Measurements from ENCODE around the gene CEACAM3. TPM values are rescaled to one million over a fixed set of nuclear protein-coding genes. Genes with fewer than 3 reads are reported as not detected.

CEACAM3 gene
- total RNA-seq, 1 experiment from 2014 or later, result not detected

DNA sequence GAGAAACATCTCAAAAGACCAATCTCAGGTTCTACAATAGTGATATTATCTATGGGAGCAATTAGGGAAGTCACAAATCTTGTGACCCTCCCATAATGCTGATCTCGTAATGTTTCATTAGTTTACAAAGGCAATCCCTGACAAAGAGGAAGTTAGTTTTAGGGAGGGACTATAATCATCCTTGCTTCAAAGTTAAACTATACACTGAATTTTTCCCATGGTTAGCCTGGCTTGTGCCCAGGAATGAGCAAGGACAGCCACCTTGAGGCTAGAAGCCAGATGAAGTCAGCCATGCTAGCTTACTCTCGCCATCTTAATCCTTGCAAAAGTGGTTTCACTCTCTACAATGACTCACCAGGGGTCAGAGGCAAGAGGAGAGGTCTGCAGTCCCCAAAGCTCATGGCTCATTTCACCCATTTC is 5.4 kb downstream of the CEACAM3 start:
- Histone ChIP-seq H3K9me3 (replicated peaks) (no peaks in the 10 kb centered on the region), H3K27ac (no peak overlapping the region), H3K36me3 (no peaks in the 10 kb centered on the region), H3K27me3 (replicated peaks) (peaks cover 30% of the 10 kb centered on the region), H3K4me3 (no peak overlapping the region), H3K4me1 (replicated peaks) (no peaks in the 10 kb centered on the region)
- DNase-seq (ENCODE audit: low read depth in 1 of 2, low spot score in 2 of 2), result no peak

DNA sequence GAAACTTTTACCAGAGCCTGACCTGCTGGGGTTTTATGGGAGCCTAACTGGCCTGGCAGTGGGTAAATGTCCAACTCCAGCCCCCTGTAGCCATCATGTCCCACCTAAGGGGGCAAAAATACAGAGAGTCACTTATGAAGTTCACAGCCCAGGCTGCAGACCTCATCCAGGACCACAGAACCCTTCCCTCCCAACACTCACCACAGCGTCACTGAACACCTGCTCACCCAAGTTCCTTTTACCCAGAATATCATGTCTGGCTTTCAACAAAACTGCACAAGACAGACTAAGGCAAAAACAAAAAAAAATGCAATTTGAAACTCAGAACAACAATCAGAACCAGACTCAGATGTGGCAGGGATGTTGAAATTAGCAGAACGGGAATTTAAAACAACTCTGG is 6.4 kb downstream of the CEACAM3 start:
- peaks cover 31% of the 10 kb centered on the region for H3K27me3 ChIP-seq (replicated peaks)
- H3K4me3 ChIP-seq, result no peak overlapping the region
- H3K4me1 ChIP-seq (replicated peaks), result no peaks in the 10 kb centered on the region
- H3K9me3 ChIP-seq (replicated peaks), result no peaks in the 10 kb centered on the region
- no peak for DNase-seq (ENCODE audit: low read depth in 1 of 2, low spot score in 2 of 2)
- no peaks in the 10 kb centered on the region for H3K36me3 ChIP-seq
- H3K27ac ChIP-seq, result no peak overlapping the region

DNA sequence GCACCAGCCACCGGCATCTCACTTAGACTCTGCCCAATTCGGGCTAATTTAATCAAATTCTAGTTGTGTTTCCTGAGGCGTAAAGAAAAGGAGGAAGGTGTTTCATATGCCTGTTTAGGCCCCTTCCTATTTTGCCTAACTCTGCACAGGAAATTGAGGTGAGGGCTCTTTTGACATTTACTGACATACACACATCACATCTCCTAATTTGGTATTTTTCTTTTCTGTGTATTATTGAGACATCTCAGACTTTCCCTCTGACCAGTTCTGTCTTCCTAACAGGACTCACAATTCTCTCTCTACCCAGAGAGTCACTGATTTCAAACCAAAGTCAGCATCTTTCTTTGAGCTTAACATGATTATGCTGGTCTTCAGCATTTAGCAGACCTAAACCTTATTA is 7.9 kb downstream of the CEACAM3 start:
- DNase-seq (ENCODE audit: low read depth in 1 of 2, low spot score in 2 of 2), result no peak
- H3K36me3 ChIP-seq, result no peaks in the 10 kb centered on the region
- H3K9me3 ChIP-seq (replicated peaks), result no peaks in the 10 kb centered on the region
- H3K4me3 ChIP-seq, result no peak overlapping the region
- H3K4me1 ChIP-seq (replicated peaks), result no peaks in the 10 kb centered on the region
- peaks cover 31% of the 10 kb centered on the region for H3K27me3 ChIP-seq (replicated peaks)
- no peak overlapping the region for H3K27ac ChIP-seq

DNA sequence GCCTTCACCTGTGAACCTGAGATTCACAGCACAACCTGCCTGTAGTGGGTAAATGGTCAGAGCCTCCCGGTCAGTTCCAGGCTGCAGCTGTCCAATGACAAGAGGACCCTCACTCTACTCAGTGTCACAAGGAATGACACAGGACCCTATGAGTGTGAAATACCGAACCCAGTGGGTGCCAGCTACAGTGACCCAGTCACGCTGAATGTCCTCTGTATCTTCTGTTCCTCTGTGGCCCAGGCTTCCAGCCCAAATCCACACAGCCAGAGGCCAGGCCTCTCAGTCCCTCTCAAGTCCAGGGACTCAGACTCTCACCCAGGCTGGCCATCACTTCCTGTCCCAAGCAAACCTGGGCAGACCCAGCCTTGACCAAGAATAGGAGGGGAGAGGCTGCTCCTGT is 10.8 kb downstream of the CEACAM3 start:
- no peak for DNase-seq (ENCODE audit: low read depth in 1 of 2, low spot score in 2 of 2)
- H3K9me3 ChIP-seq (replicated peaks), result no peaks in the 10 kb centered on the region
- no peaks in the 10 kb centered on the region for H3K4me1 ChIP-seq (replicated peaks)
- no peaks in the 10 kb centered on the region for H3K36me3 ChIP-seq
- no peak overlapping the region for H3K4me3 ChIP-seq
- H3K27me3 ChIP-seq (replicated peaks), result peaks cover 23% of the 10 kb centered on the region
- no peak overlapping the region for H3K27ac ChIP-seq

DNA sequence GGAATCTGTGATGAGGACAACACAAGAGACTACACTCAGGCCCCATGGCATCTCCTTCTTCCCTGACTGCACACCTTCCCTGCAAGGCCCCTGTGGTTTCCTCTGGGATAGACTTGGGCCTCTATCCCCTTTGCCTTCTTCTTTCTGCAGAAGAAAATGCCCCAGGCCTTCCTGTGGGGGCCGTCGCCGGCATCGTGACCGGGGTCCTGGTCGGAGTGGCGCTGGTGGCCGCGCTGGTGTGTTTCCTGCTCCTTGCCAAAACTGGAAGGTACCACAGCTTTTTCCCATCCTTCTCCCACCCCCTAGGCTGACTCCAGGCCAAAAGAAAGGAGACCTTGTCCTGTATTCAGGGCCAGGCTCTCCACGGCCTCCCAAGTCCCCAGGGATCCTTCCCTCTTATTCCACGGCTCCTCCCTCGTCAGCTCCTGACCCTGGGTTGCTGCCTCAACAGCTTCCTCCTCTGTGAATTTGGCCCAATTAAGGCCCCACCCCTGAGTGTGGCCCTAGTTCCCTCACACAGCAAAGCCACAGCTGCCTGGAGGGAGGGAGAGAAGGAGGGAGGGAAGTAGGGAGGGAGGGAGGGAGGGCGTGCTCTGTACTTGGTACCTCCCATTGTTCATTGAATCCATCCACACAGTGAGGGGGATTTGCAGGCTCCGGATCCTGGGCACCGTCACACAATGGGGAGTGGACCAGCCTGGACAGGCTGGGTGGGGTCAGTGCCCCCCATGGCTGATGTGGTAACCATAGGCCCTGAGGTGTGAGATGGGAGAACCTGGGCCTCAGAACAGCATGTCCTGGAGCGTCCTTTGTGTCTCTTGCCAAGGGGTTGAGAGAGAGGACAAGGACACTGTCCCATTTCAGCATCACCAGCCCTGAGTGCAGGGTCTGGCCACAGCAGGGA is 12.5 kb downstream of the CEACAM3 start:
- H3K36me3 ChIP-seq, result no peaks in the 10 kb centered on the region
- DNase-seq (ENCODE audit: low read depth in 1 of 2, low spot score in 2 of 2), result no peak
- peaks cover 23% of the 10 kb centered on the region for H3K27me3 ChIP-seq (replicated peaks)
- no peaks in the 10 kb centered on the region for H3K4me1 ChIP-seq (replicated peaks)
- no peak overlapping the region for H3K27ac ChIP-seq
- no peak overlapping the region for H3K4me3 ChIP-seq
- H3K9me3 ChIP-seq (replicated peaks), result no peaks in the 10 kb centered on the region

DNA sequence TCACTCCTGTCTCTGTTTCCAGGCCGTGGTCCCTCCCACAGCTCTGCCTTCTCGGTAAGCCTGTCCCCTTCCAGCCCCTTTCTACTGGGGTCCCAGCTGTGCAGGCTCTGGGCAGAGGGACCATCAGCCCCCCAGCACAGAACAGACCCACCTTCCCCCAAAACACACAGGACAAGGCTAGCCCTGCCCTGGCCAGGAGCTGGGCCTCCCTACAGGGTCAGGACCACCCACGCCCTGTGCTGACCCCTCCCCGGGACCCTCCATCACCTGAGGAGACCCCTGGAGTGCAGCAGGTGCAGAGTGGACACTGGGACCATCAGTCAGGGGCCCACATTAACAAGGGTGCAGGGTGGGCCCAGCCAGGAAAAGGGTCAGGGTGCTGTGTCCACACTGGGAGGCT is 13.9 kb downstream of the CEACAM3 start:
- H3K9me3 ChIP-seq (replicated peaks), result no peaks in the 10 kb centered on the region
- peaks cover 13% of the 10 kb centered on the region for H3K27me3 ChIP-seq (replicated peaks)
- no peaks in the 10 kb centered on the region for H3K36me3 ChIP-seq
- no peak for DNase-seq (ENCODE audit: low read depth in 1 of 2, low spot score in 2 of 2)
- no peaks in the 10 kb centered on the region for H3K4me1 ChIP-seq (replicated peaks)
- no peak overlapping the region for H3K27ac ChIP-seq
- no peak overlapping the region for H3K4me3 ChIP-seq

DNA sequence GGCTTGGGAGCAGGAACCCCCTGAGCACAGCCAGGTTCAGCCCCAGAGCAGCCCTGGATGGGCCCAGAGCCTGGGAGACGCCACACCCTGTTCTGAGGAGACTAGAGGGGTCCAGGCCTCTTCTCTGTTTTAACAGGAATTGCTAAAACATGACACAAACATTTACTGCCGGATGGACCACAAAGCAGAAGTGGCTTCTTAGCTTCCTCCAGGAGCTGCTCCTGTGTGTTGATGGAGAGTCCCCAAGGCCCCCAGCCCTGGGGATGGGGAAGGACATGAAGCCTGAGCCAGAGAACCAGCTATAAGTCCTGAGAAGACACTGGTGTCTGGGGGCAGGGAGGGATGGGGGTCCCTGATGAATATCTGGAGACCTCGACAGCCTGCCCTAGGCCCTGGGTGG is 14.6 kb downstream of the CEACAM3 start:
- no peaks in the 10 kb centered on the region for H3K36me3 ChIP-seq
- no peak overlapping the region for H3K4me3 ChIP-seq
- H3K27me3 ChIP-seq (replicated peaks), result peaks cover 7% of the 10 kb centered on the region
- H3K4me1 ChIP-seq (replicated peaks), result no peaks in the 10 kb centered on the region
- no peak for DNase-seq (ENCODE audit: low read depth in 1 of 2, low spot score in 2 of 2)
- H3K27ac ChIP-seq, result no peak overlapping the region
- no peaks in the 10 kb centered on the region for H3K9me3 ChIP-seq (replicated peaks)

DNA sequence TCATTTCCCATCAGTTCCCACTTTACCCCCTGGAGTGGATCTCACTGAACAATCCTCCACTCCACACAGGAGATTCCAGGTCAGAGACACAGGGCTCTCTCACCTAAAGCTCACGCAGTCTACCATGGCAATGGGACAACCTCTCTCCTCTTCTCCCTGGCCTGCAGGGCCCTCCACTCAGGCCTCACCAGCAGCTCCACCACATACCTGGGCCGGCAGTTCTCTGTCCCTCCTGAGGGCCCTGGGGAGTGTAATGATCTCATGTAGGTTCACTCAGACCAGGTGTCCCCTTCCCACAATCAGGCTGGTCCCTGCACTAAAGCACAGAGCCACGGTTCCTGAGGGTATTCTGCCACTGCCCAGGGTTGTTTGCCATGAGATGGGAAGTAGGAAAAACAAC is 15.6 kb downstream of the CEACAM3 start:
- Histone ChIP-seq H3K9me3 (replicated peaks) (no peaks in the 10 kb centered on the region), H3K4me1 (replicated peaks) (no peaks in the 10 kb centered on the region), H3K27ac (no peak overlapping the region), H3K27me3 (replicated peaks) (no peaks in the 10 kb centered on the region; the same call in none of the 2 replicates), H3K4me3 (no peak overlapping the region), H3K36me3 (no peaks in the 10 kb centered on the region)
- no peak for DNase-seq (ENCODE audit: low read depth in 1 of 2, low spot score in 2 of 2)

DNA sequence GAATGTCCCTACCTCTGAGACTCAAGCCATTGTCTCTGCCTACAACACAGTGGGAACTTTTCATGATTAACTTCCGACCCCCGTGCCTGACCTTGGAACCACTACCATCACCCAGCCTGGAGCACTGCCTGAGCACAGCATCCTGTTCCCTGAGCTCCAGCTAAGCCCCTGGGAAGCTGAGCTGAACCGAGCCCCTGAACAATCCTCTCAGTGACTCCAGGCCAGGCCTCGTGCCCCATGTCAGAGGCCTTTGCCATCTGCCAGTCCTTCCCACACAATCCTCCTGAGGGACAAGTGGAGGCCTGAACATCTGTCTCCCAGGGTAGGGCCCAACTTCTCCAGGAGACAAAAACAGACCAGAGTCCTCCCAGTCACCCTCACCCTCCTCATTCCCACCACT is 17.5 kb downstream of the CEACAM3 start:
- Histone ChIP-seq H3K27ac (no peak overlapping the region), H3K4me3 (no peak overlapping the region), H3K27me3 (replicated peaks) (peaks cover 10% of the 10 kb centered on the region), H3K36me3 (no peaks in the 10 kb centered on the region), H3K9me3 (replicated peaks) (no peaks in the 10 kb centered on the region), H3K4me1 (replicated peaks) (no peaks in the 10 kb centered on the region)
- DNase-seq (ENCODE audit: low read depth in 1 of 2, low spot score in 2 of 2), result no peak

DNA sequence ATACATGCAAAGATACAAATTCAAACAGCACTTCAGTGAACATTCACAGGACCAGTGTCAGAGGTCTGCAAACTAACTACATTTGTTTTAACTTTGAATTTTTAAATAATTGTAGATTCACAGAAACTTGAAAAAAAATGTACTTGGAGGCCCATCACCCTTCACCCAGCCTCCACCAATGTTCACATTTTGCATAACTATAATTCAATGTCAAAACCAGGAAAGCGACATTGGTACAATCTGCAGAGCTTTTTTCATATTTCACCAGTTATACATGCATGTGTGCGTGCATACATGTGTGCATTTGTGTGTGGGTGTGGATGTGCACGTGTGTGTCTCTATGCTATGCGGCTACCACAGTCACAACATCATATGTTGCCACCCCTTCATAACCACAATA is 18.9 kb downstream of the CEACAM3 start:
- Histone ChIP-seq H3K27me3 (replicated peaks) (peaks cover 10% of the 10 kb centered on the region), H3K27ac (no peak overlapping the region), H3K36me3 (no peaks in the 10 kb centered on the region), H3K4me3 (no peak overlapping the region), H3K4me1 (replicated peaks) (no peaks in the 10 kb centered on the region), H3K9me3 (replicated peaks) (no peaks in the 10 kb centered on the region)
- DNase-seq (ENCODE audit: low read depth in 1 of 2, low spot score in 2 of 2), result no peak

DNA sequence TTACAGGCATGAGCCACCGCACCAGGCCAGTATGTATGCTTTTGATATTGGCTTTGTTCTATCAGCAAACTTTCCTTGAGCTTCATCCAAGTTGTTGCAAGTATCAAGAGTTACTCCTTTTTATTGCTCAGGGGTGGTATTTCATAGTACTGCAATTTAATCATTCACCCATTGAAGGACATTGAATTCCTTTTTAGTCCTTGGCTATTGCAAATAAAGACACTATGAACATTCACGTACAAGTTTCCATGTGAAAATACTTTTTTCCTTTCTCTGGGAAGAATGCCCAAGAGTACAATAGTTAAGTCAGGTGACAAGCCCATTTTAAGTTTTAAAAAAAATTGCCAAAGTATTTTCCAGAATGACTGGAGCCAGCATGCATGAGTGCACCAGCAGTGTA is 20.4 kb downstream of the CEACAM3 start:
- no peak overlapping the region for H3K4me3 ChIP-seq
- no peaks in the 10 kb centered on the region for H3K4me1 ChIP-seq (replicated peaks)
- peaks cover 19% of the 10 kb centered on the region for H3K27me3 ChIP-seq (replicated peaks)
- no peak for DNase-seq (ENCODE audit: low read depth in 1 of 2, low spot score in 2 of 2)
- H3K9me3 ChIP-seq (replicated peaks), result no peaks in the 10 kb centered on the region
- no peaks in the 10 kb centered on the region for H3K36me3 ChIP-seq
- no peak overlapping the region for H3K27ac ChIP-seq

DNA sequence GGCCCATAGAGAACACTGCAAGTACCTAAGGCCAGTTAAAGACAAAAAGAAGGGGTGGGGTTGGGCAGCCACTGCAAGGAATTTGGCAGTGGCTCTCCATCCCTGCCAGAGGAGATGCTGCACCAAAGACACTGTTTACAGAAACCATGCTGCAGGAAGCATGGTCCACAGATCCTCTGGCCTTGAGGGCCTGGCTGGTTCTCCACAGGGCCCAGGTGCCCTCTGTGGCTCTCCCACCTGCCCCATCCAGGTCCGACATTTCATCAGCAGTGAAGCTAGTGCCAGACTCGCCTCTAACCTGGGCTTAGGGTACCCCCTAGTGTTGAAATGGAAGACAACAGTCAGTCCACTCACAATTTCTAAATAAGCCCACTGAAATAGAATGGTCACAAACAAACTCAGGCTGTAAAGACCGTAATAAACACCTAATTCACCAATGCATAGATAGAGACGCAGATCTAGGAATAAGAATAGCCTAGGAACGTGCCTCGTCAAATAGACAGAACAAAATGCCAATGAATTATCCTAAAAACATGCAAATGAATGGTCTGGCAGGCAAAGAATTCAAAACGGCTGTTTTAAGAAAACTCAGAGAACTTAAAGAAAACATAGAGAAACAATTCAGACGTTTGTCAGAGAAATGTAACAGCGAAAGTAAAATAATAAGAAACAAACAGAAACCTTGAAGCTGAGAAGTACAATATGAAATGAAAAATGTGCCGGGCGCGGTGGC is 24.8 kb downstream of the CEACAM3 start:
- Histone ChIP-seq H3K4me3 (no peak overlapping the region), H3K4me1 (replicated peaks) (no peaks in the 10 kb centered on the region), H3K27me3 (replicated peaks) (peaks cover 36% of the 10 kb centered on the region), H3K9me3 (replicated peaks) (no peaks in the 10 kb centered on the region), H3K36me3 (no peaks in the 10 kb centered on the region), H3K27ac (no peak overlapping the region)
- DNase-seq (ENCODE audit: low read depth in 1 of 2, low spot score in 2 of 2), result no peak

DNA sequence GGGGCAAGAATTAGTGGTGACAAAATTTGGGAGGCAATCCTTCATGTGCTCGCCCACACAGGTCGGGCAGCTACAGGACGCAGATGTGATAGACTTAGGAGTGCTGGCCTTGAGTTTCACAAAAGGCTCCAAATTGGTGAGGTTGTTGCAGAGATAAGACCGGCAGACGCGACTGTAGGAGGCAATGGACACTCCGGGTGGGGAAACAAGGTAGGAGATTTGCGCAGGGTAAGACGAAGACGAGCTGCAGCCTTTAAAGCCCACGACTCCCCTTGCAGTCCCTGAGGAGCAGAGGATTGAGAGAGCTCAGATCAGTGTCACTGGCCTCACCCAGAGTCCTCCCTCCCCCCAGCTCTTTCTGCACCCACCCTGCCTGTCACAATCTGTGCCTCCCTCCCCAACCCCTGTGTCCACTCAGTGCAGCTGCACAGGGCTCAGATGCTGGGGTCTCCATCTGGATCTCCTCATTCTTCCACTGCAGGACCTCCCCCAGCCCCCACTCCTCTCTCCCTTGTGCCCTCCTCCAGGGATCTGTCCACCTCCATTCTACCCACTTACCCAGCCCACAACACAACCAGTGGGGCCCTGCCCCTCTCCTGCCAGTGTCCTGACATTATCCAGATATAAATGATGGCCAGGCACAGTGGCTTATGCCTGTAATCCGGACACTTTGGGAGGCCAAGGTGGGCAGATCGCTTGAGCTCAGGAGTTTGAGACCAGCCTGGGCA is 41.8 kb downstream of the CEACAM3 start:
- no peak overlapping the region for H3K4me3 ChIP-seq
- no peak for DNase-seq (ENCODE audit: low read depth in 1 of 2, low spot score in 2 of 2)
- H3K27ac ChIP-seq, result no peak overlapping the region
- peaks cover 59% of the 10 kb centered on the region for H3K27me3 ChIP-seq (replicated peaks)
- H3K9me3 ChIP-seq (replicated peaks), result no peaks in the 10 kb centered on the region; the same call in 1 of the 2 replicates
- no peaks in the 10 kb centered on the region for H3K36me3 ChIP-seq
- H3K4me1 ChIP-seq (replicated peaks), result no peaks in the 10 kb centered on the region

DNA sequence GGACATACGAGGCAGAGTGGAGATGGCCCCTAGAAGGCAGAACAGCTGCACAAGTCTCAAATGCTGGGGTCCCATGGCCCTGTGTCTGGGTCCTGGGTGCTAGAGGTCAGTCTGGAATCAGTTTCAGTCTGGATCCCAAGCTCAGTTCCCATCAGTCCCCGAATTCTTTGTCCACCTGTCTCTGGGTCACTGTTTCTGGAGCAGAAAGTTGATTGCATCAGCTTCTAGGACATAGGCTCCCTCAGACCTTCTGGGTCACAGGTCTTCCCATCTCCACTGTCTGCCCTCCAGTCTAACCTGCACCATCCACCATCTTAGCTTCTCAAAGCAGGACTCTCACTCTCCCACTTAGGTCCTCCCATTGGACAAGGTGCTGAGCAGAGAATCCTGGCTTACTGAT is 42.8 kb downstream of the CEACAM3 start:
- H3K27me3 ChIP-seq (replicated peaks), result peaks cover 52% of the 10 kb centered on the region
- DNase-seq (ENCODE audit: low read depth in 1 of 2, low spot score in 2 of 2), result no peak
- H3K9me3 ChIP-seq (replicated peaks), result no peaks in the 10 kb centered on the region; the same call in 1 of the 2 replicates

More for the DNA sequence above, 42.8 kb downstream of the CEACAM3 start:
- H3K4me3 ChIP-seq, result no peak overlapping the region
- H3K4me1 ChIP-seq (replicated peaks), result no peaks in the 10 kb centered on the region
- no peaks in the 10 kb centered on the region for H3K36me3 ChIP-seq
- no peak overlapping the region for H3K27ac ChIP-seq

All from SJSA1 (cell line).